Neural cell (in vitro differentiated cells): ENCODE data around the gene TTN. TPM values are rescaled to one million over a fixed set of nuclear protein-coding genes. Genes with fewer than 3 reads are reported as not detected.

Source experiments
- H2AFZ ChIP-seq: fragments of 200-600, 300-800 bp; sonication (generic), shearing (Covaris generic); 2 replicates; pipeline ENCODE4 v1.6.0; 2014; ENCODE audit warnings: low read depth, mild to moderate bottlenecking, antibody characterized with exemption, low read length, moderate library complexity
- H3F3A ChIP-seq: fragments of 200-600 bp; shearing (Covaris generic); 2 replicates; pipeline ENCODE4 v1.6.1; 2016; ENCODE audit warnings: mild to moderate bottlenecking, moderate library complexity, mixed read lengths, antibody characterized with exemption, low read length; ENCODE audit not compliant: insufficient read depth, poor library complexity, severe bottlenecking
- H3K27ac ChIP-seq: fragments of 200-600, 300-800 bp; sonication (generic), shearing (Covaris generic); 2 replicates; pipeline ENCODE4 v1.5.1; 2014; ENCODE audit warnings: mild to moderate bottlenecking, low read length, moderate library complexity
- H3K27me3 ChIP-seq: fragments of 300-800, 200-600 bp; sonication (generic), shearing (Covaris generic); 2 replicates; pipeline ENCODE4 v1.6.0; 2014; ENCODE audit warnings: mild to moderate bottlenecking, low read depth, low read length, moderate library complexity; ENCODE audit not compliant: insufficient read depth
- H3K36me3 ChIP-seq: fragments of 300-800, 200-600 bp; sonication (generic), shearing (Covaris generic); 2 replicates; pipeline ENCODE4 v1.5.1; 2014; ENCODE audit warnings: mild to moderate bottlenecking, antibody characterized with exemption, low read length, moderate library complexity; ENCODE audit not compliant: insufficient read depth
- H3K4me2 ChIP-seq: fragments of 300-800, 200-600 bp; sonication (generic), shearing (Covaris generic); 2 replicates; pipeline ENCODE4 v1.6.0; 2014; ENCODE audit warnings: mild to moderate bottlenecking, low read length
- H3K4me3 ChIP-seq: fragments of 300-800, 200-600 bp; sonication (generic), shearing (Covaris generic); 2 replicates; pipeline ENCODE4 v1.5.1; 2014; ENCODE audit warnings: mild to moderate bottlenecking, low read length, moderate library complexity
- H3K79me2 ChIP-seq: fragments of 200-600 bp; shearing (Covaris generic); replicated peaks from 2 replicates; pipeline ENCODE4 v1.6.0; 2014; ENCODE audit warnings: mild to moderate bottlenecking, low read length, moderate library complexity; ENCODE audit not compliant: insufficient read depth
- H3K9ac ChIP-seq: fragments of 300-800, 200-600 bp; sonication (generic), shearing (Covaris generic); 2 replicates; pipeline ENCODE4 v1.6.1; 2016; ENCODE audit warnings: mild to moderate bottlenecking, low read length, mixed read lengths
- H3K9me2 ChIP-seq: fragments of 200-600 bp; shearing (Covaris generic); 2 replicates; pipeline ENCODE4 v1.6.1; 2016; ENCODE audit warnings: mild to moderate bottlenecking, low read length, mixed read lengths; ENCODE audit not compliant: insufficient read depth
- H3K9me3 ChIP-seq: fragments of 200-600, 300-800 bp; sonication (generic), shearing (Covaris generic); 2 replicates; pipeline ENCODE4 v1.6.1; 2016; ENCODE audit warnings: mild to moderate bottlenecking, mixed run types, low read length, moderate library complexity, mixed read lengths
- H4K20me1 ChIP-seq: fragments of 200-600 bp; shearing (Covaris generic); 2 replicates; pipeline ENCODE4 v1.6.1; 2016; ENCODE audit warnings: mild to moderate bottlenecking, mixed run types; ENCODE audit not compliant: insufficient read depth
- CTCF ChIP-seq: fragments of 450-650 bp; IDR thresholded peaks from 2 replicates; pipeline ENCODE4 v1.5.1; 2014; ENCODE audit warnings: antibody characterized with exemption, mild to moderate bottlenecking, moderate library complexity; ENCODE audit not compliant: poor library complexity, severe bottlenecking
- EP300 ChIP-seq: fragments of 450-650 bp; conservative IDR thresholded peaks from 2 replicates; pipeline ENCODE4 v1.6.1; 2014; ENCODE audit warnings: antibody characterized with exemption, mild to moderate bottlenecking, moderate library complexity; ENCODE audit not compliant: poor library complexity, severe bottlenecking
- EZH2 ChIP-seq: fragments of 200-600, 300-800 bp; shearing (Covaris generic), sonication (generic); IDR thresholded peaks from 2 replicates; pipeline ENCODE4 v1.6.1; 2014; ENCODE audit warnings: antibody characterized with exemption, low read length, borderline replicate concordance, mild to moderate bottlenecking; ENCODE audit not compliant: insufficient read depth, poor library complexity, severe bottlenecking
- MXI1 ChIP-seq: fragments of 450-650 bp; conservative IDR thresholded peaks from 2 replicates; pipeline ENCODE4 v1.6.1; 2014; ENCODE audit warnings: antibody characterized with exemption, mild to moderate bottlenecking; ENCODE audit not compliant: poor library complexity, severe bottlenecking
- POLR2AphosphoS5 ChIP-seq: IDR thresholded peaks from 2 replicates; pipeline ENCODE4 v1.6.1; 2012
- RAD21 ChIP-seq: fragments of 450-650 bp; conservative IDR thresholded peaks from 2 replicates; pipeline ENCODE4 v1.6.1; 2014; ENCODE audit warnings: antibody characterized with exemption, mild to moderate bottlenecking, moderate library complexity
- REST ChIP-seq: IDR thresholded peaks from 2 replicates; pipeline ENCODE4 v1.6.1; 2012; ENCODE audit warnings: borderline replicate concordance
- SMC3 ChIP-seq: fragments of 450-650 bp; conservative IDR thresholded peaks from 2 replicates; pipeline ENCODE4 v1.6.1; 2014; ENCODE audit warnings: antibody characterized with exemption, mild to moderate bottlenecking, moderate library complexity; ENCODE audit not compliant: poor library complexity
- TAF1 ChIP-seq: IDR thresholded peaks from 2 replicates; pipeline ENCODE4 v1.6.1; 2012; ENCODE audit warnings: low read depth
- polyA plus RNA-seq: library from polyadenylated mRNA; depleted of rRNA; stranded (reverse); fragments of >200 nt; gene quantifications from 2 replicates; pipeline ENCODE4 v1.2.3, GENCODE V29; 2014

TTN gene
- polyA plus RNA-seq, 1 donor from 2014 or later: 0.10 TPM

- Histone ChIP-seq H3K79me2 (no peaks in the 10 kb centered on the region), H3K9me2 (no peaks in the 10 kb centered on the region), H3F3A (no peaks in the 10 kb centered on the region), H3K4me3 (peak overlapping the region; percentile 4), H2AFZ (no peak overlapping the region), H3K9me3 (no peaks in the 10 kb centered on the region), H3K27ac (peak overlapping the region; percentile 32), H3K27me3 (no peaks in the 10 kb centered on the region), H3K9ac (no peak overlapping the region), H3K4me2 (no peak overlapping the region), H4K20me1 (no peaks in the 10 kb centered on the region), H3K36me3 (no peaks in the 10 kb centered on the region)
- TF ChIP-seq POLR2AphosphoS5 (no peak), MXI1 (peak; percentile 20)
These were observed 29.6 kb upstream of the TTN start for GRCh38 chr2:178836807-178837206.

GRCh38 chr2:178834086-178834485 is 26.9 kb upstream of the TTN start:
- no peak overlapping the region for H3K4me3 ChIP-seq
- no peak overlapping the region for H3K4me2 ChIP-seq
- H3K79me2 ChIP-seq: no peaks in the 10 kb centered on the region
- TF ChIP-seq SMC3: no peak
- TF ChIP-seq RAD21: no peak
- no peak for TF ChIP-seq POLR2AphosphoS5
- no peak for TF ChIP-seq CTCF
- no peak for TF ChIP-seq REST
- no peak for TF ChIP-seq MXI1
- no peak for TF ChIP-seq EZH2
- no peaks in the 10 kb centered on the region for H3K9me2 ChIP-seq
- H3K9me3 ChIP-seq: no peaks in the 10 kb centered on the region
- no peaks in the 10 kb centered on the region for H3K27me3 ChIP-seq
- no peaks in the 10 kb centered on the region for H3K36me3 ChIP-seq
- no peak overlapping the region for H2AFZ ChIP-seq
- H3K27ac ChIP-seq: no peak overlapping the region
- H4K20me1 ChIP-seq: no peaks in the 10 kb centered on the region
- no peaks in the 10 kb centered on the region for H3F3A ChIP-seq
- no peak overlapping the region for H3K9ac ChIP-seq

- Histone ChIP-seq H4K20me1 (no peaks in the 10 kb centered on the region), H3K79me2 (no peaks in the 10 kb centered on the region), H2AFZ (no peak overlapping the region), H3K9me2 (no peaks in the 10 kb centered on the region), H3K9me3 (no peaks in the 10 kb centered on the region), H3K27ac (no peak overlapping the region), H3K4me2 (no peak overlapping the region), H3K27me3 (no peaks in the 10 kb centered on the region), H3K36me3 (no peaks in the 10 kb centered on the region), H3K9ac (no peak overlapping the region), H3K4me3 (no peak overlapping the region), H3F3A (no peaks in the 10 kb centered on the region)
- TF ChIP-seq EZH2 (no peak), TAF1 (no peak), EP300 (peak; percentile 95), CTCF (no peak), REST (peak; percentile 63), RAD21 (no peak), POLR2AphosphoS5 (peak; percentile 77)
These were observed 26.2 kb upstream of the TTN start for GRCh38 chr2:178833382-178833781.
